ENCODE results near the gene EFNA1.

Gene EFNA1

GRCh38 chr1:155085504-155086127 is 42.1 kb upstream of the EFNA1 start:
- peak overlapping the region; percentile 98 for H3K4me3 Mint-ChIP-seq
- peak overlapping the region; percentile 96 for H3K27ac Mint-ChIP-seq
- peaks cover 27% of the 10 kb centered on the region for H3K4me1 Mint-ChIP-seq (ENCODE audit: low read depth)
- peak; percentile 75 for DNase-seq (ENCODE audit: low spot score)
- no peaks in the 10 kb centered on the region for H3K9me3 Mint-ChIP-seq
- H3K27me3 Mint-ChIP-seq (ENCODE audit: low read depth): peaks cover 33% of the 10 kb centered on the region
- H3K36me3 Mint-ChIP-seq (ENCODE audit: low read depth): peaks cover 2% of the 10 kb centered on the region

GRCh38 chr1:155086128-155086741 is 41.4 kb upstream of the EFNA1 start:
- Mint-ChIP-seq H3K4me3 (peak overlapping the region; percentile 71), H3K4me1 (ENCODE audit: low read depth) (peaks cover 26% of the 10 kb centered on the region), H3K27me3 (ENCODE audit: low read depth) (peaks cover 31% of the 10 kb centered on the region), H3K9me3 (no peaks in the 10 kb centered on the region), H3K27ac (peak overlapping the region; percentile 73), H3K36me3 (ENCODE audit: low read depth) (peaks cover 2% of the 10 kb centered on the region)
- DNase-seq (ENCODE audit: low spot score): peak; percentile 78

- no peak overlapping the region for H3K27ac Mint-ChIP-seq
- H3K9me3 Mint-ChIP-seq: no peaks in the 10 kb centered on the region
- H3K36me3 Mint-ChIP-seq (ENCODE audit: low read depth): no peaks in the 10 kb centered on the region
- H3K27me3 Mint-ChIP-seq (ENCODE audit: low read depth): peaks cover 25% of the 10 kb centered on the region
- H3K4me3 Mint-ChIP-seq: peak overlapping the region; percentile 24
- DNase-seq (ENCODE audit: low spot score): no peak
- peaks cover 23% of the 10 kb centered on the region for H3K4me1 Mint-ChIP-seq (ENCODE audit: low read depth)
Measured at GRCh38 chr1:155086856-155087535, 40.7 kb upstream of the EFNA1 start.

- H3K27ac Mint-ChIP-seq: no peak overlapping the region
- peak; percentile 70 for DNase-seq (ENCODE audit: low spot score)
- H3K27me3 Mint-ChIP-seq (ENCODE audit: low read depth): peaks cover 20% of the 10 kb centered on the region
Measured at GRCh38 chr1:155091071-155092051, 36.3 kb upstream of the EFNA1 start.

GRCh38 chr1:155092131-155092530 is 35.5 kb upstream of the EFNA1 start:
- Mint-ChIP-seq H3K4me1 (ENCODE audit: low read depth) (peaks cover 4% of the 10 kb centered on the region), H3K9me3 (no peaks in the 10 kb centered on the region), H3K36me3 (ENCODE audit: low read depth) (no peaks in the 10 kb centered on the region), H3K4me3 (no peak overlapping the region), H3K27me3 (ENCODE audit: low read depth) (peaks cover 24% of the 10 kb centered on the region), H3K27ac (no peak overlapping the region)
- no peak for DNase-seq (ENCODE audit: low spot score)

More at GRCh38 chr1:155091071-155092051, 36.3 kb upstream of the EFNA1 start:
- Mint-ChIP-seq H3K4me1 (ENCODE audit: low read depth) (peaks cover 4% of the 10 kb centered on the region), H3K9me3 (no peaks in the 10 kb centered on the region), H3K36me3 (ENCODE audit: low read depth) (no peaks in the 10 kb centered on the region), H3K4me3 (peak overlapping the region; percentile 1)

DNA sequence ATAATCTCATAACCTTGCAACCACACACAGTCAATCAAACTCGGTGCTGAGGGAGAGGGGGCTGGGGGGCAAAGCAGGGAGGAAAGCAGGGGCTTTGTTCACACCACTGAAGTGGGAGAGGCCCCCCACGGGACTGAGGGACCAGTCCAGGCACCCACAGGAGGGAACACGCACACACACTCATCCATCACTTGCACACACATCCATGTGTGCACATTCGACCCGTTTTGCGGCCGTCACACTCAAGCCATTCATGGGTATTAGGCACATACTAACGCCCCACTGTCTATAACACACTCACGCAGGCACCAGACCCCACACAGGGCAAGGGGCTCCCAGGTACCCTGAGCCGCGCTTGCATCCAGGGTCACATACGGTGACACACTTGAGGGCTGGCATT is 35.0 kb upstream of the EFNA1 start:
- Mint-ChIP-seq H3K27ac (no peak overlapping the region), H3K36me3 (ENCODE audit: low read depth) (no peaks in the 10 kb centered on the region), H3K4me3 (no peak overlapping the region), H3K27me3 (ENCODE audit: low read depth) (peaks cover 24% of the 10 kb centered on the region), H3K9me3 (no peaks in the 10 kb centered on the region), H3K4me1 (ENCODE audit: low read depth) (peaks cover 4% of the 10 kb centered on the region)
- no peak for DNase-seq (ENCODE audit: low spot score)

GRCh38 chr1:155093911-155094621 is 33.6 kb upstream of the EFNA1 start:
- H3K27ac Mint-ChIP-seq: no peak overlapping the region
- no peaks in the 10 kb centered on the region for H3K9me3 Mint-ChIP-seq
- DNase-seq (ENCODE audit: low spot score): no peak
- H3K27me3 Mint-ChIP-seq (ENCODE audit: low read depth): peaks cover 24% of the 10 kb centered on the region
- H3K36me3 Mint-ChIP-seq (ENCODE audit: low read depth): no peaks in the 10 kb centered on the region
- H3K4me3 Mint-ChIP-seq: no peak overlapping the region
- H3K4me1 Mint-ChIP-seq (ENCODE audit: low read depth): peaks cover 4% of the 10 kb centered on the region

- no peak for DNase-seq (ENCODE audit: low spot score)
- Mint-ChIP-seq H3K4me3 (no peak overlapping the region), H3K36me3 (ENCODE audit: low read depth) (no peaks in the 10 kb centered on the region), H3K27me3 (ENCODE audit: low read depth) (peaks cover 24% of the 10 kb centered on the region), H3K9me3 (no peaks in the 10 kb centered on the region), H3K4me1 (ENCODE audit: low read depth) (peaks cover 4% of the 10 kb centered on the region), H3K27ac (no peak overlapping the region)
Measured at GRCh38 chr1:155094622-155094948, 33.1 kb upstream of the EFNA1 start.

GRCh38 chr1:155099331-155099730 is 28.3 kb upstream of the EFNA1 start:
- H3K4me3 Mint-ChIP-seq: no peak overlapping the region
- no peaks in the 10 kb centered on the region for H3K36me3 Mint-ChIP-seq (ENCODE audit: low read depth)
- H3K4me1 Mint-ChIP-seq (ENCODE audit: low read depth): no peaks in the 10 kb centered on the region
- H3K27me3 Mint-ChIP-seq (ENCODE audit: low read depth): peaks cover 22% of the 10 kb centered on the region
- DNase-seq (ENCODE audit: low spot score): no peak
- H3K9me3 Mint-ChIP-seq: no peaks in the 10 kb centered on the region
- H3K27ac Mint-ChIP-seq: no peak overlapping the region

DNA sequence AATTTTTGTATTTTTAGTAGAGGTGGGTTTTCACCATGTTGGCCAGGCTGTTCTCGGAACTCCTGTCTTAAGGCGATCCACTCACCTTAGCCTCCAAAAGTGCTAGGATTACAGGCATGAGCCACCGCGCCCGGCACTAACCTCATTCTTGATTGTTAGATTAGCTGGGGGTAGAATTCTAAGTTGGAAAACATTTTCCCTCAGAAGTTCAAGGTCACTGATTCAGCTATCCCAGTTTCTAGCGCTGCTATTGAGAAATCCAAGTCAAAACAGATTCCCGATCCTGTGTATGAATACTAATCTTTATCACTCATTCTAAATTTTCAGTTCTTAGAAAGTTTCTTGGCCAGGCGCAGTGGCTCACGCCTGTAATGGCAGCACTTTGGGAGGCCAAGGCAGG is 24.4 kb upstream of the EFNA1 start:
- Mint-ChIP-seq H3K36me3 (ENCODE audit: low read depth) (no peaks in the 10 kb centered on the region), H3K27ac (no peak overlapping the region), H3K4me1 (ENCODE audit: low read depth) (no peaks in the 10 kb centered on the region), H3K4me3 (no peak overlapping the region), H3K27me3 (ENCODE audit: low read depth) (peaks cover 6% of the 10 kb centered on the region), H3K9me3 (no peaks in the 10 kb centered on the region)
- DNase-seq (ENCODE audit: low spot score): no peak

DNA sequence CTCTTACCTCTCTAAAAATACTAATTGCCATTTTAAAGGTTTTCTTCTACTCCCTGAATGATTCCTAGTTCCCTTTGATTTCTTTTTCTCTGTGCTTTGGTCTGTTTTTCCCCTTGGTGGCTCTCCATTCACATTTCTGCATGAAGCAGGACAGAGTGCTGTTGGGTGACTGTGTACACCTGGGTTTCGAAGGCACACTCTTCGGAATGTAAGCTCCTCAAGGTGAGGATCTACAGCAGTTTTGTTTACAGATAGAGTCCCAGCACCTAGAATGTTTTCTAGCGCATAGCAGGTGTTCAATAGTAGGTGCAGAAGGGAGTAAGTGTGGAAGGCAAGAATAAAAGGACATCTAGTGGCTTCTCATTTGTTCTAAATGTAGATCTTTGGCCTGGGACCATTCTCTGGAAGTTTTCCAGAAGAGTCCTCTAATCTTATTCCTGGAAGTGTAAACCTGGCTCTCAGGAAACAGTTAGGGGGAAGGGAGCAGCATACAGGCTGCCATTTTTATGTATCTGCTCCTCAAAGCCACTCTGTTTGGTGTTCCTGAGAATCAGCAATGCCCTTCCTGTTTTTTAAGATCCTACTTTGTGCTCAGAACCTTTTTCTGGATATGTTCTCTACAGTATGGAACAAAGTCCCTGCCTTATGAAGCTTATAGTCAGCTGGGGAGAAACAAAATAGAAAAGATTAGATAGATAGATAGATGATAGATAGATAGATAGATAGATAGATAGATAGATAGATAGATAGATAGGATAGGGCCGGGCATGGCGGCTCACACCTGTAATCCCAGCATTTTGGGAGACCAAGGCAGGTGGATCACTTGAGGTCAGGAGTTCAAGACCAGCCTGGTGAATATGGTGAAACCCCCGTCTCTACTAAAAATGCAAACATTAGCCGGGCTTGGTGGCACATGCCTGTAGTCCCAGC is 22.8 kb upstream of the EFNA1 start:
- H3K27ac Mint-ChIP-seq: no peak overlapping the region
- H3K9me3 Mint-ChIP-seq: no peaks in the 10 kb centered on the region
- H3K27me3 Mint-ChIP-seq (ENCODE audit: low read depth): peaks cover 6% of the 10 kb centered on the region
- no peak overlapping the region for H3K4me3 Mint-ChIP-seq
- H3K4me1 Mint-ChIP-seq (ENCODE audit: low read depth): no peaks in the 10 kb centered on the region
- no peak for DNase-seq (ENCODE audit: low spot score)
- H3K36me3 Mint-ChIP-seq (ENCODE audit: low read depth): no peaks in the 10 kb centered on the region

DNA sequence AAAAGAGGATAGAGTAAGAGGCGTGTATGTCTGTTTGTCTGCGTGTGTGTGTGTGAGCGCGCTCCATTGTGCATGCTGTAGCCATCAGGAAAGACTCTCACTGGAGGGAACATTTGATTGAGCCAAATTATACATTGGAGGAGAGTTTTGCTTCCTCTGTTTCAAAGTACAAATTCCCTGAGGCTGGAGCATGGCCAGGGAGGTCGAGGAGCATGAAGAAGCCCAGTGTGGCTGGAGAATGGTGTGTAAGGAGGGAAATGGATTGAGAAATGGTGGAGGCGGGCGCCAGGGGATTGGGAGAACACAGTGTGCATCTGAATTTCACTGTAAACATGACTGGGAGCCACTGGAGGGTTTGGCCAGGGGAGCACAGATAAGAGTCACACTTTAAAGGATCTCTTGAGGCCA is 22.1 kb upstream of the EFNA1 start:
- peaks cover 6% of the 10 kb centered on the region for H3K27me3 Mint-ChIP-seq (ENCODE audit: low read depth)
- H3K4me1 Mint-ChIP-seq (ENCODE audit: low read depth): no peaks in the 10 kb centered on the region
- no peaks in the 10 kb centered on the region for H3K36me3 Mint-ChIP-seq (ENCODE audit: low read depth)
- H3K27ac Mint-ChIP-seq: no peak overlapping the region
- no peaks in the 10 kb centered on the region for H3K9me3 Mint-ChIP-seq
- no peak for DNase-seq (ENCODE audit: low spot score)
- no peak overlapping the region for H3K4me3 Mint-ChIP-seq
